Activated T-cell treated with anti-CD3 and anti-CD28 coated beads, Interleukin-2, amount 50 U/mL, for 1 hour (primary cell): ENCODE results near the gene CFAP57.

ENCODE experiments used
- DNase-seq: peaks from one replicate; pipeline ENCODE4 v3.0.0-alpha.2; 2020

Gene CFAP57

DNA sequence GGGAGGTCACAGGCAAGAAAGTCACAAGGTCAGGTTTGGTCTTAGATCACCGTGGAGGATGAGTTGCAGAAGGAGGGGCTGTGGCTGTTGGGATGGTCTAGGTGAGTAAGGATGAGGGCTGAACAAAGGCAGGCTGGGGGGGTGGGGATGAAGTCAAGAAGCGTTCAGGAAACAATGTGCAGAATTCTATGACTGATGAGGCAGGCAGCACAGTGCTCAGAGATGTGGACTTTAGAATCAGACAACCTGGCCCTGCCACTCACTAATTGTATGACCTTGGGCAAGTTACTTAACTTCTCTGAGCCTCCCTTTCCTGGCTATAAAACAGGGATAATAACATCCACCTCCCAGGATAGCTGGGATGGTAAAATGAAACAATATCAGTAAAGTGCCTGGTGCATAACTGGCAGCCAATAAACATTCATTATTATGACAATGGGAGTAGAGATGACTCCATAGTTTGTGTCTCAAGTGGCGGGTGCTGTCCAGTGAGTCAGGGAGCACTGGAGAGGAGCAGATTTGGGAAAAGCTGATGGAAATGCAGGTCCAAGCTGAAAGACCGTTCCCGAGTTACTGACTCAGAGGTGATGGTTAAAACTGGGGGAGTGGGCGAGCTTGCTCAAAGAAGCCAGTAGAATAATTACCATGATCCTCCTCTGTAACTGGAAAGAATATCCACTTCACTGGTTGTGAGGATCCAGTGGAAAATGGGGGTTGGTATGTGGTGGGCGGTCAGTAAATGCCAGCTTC, 130.8 kb downstream of the CFAP57 start:
- no peak for DNase-seq

GRCh38 chr1:43303471-43304313, 131.6 kb downstream of the CFAP57 start:
- no peak for DNase-seq
